H1 (cell line): Measurements from ENCODE around the gene PITX3. TPM values are rescaled to one million over a fixed set of nuclear protein-coding genes. Genes with fewer than 3 reads are reported as not detected.

ENCODE experiments used
- CTCF ChIA-PET: fragments of 300-600 bp; sonication (Branson Sonifier 250); formaldehyde crosslinking; loops from one replicate; lab custom pipeline; 2021; ENCODE audit not compliant: partially characterized antibody; lab: Charles Lee
- POLR2A ChIA-PET: fragments of 300-600 bp; sonication (Branson Sonifier 250); formaldehyde crosslinking; loops from one replicate; lab custom pipeline; 2021; ENCODE audit warnings: inconsistent platforms; ENCODE audit not compliant: partially characterized antibody; lab: Charles Lee
- DNase-seq, 2 experiments: peaks; one replicate each; pipeline versions ENCODE4 v3.0.0 to v3.0.0-alpha.2; 2010 to 2022; ENCODE audit warnings: low spot score in 2 of 2, low read depth in 1 of 2, mixed read lengths in 1 of 2
- FAIRE-seq: peaks from 2 replicates; lab custom pipeline; 2011; peaks lifted over from hg19 to GRCh38; lab: Jason Lieb, UNC
- H2AFZ ChIP-seq: 2 replicates; pipeline ENCODE4 v1.8.1; 2012; ENCODE audit warnings: low read length, inconsistent platforms
- H2AK5ac ChIP-seq: 2 replicates; pipeline ENCODE4 v1.6.1; 2013; ENCODE audit warnings: low read depth, low read length
- H2BK120ac ChIP-seq: replicated peaks from 2 replicates; pipeline ENCODE3; 2013; ENCODE audit warnings: low read depth, low read length, inconsistent platforms
- H2BK12ac ChIP-seq: 2 replicates; pipeline ENCODE4 v1.6.1; 2013; ENCODE audit warnings: low read depth, low read length
- H2BK15ac ChIP-seq: 2 replicates; pipeline ENCODE4 v1.6.1; 2013; ENCODE audit warnings: low read length
- H2BK20ac ChIP-seq: 2 replicates; pipeline ENCODE4 v1.6.1; 2013; ENCODE audit warnings: low read length
- H2BK5ac ChIP-seq: 2 replicates; pipeline ENCODE4 v1.6.1; 2013; ENCODE audit warnings: low read depth, low read length
- H3K14ac ChIP-seq: 2 replicates; pipeline ENCODE4 v1.6.1; 2013; ENCODE audit warnings: inconsistent platforms; ENCODE audit not compliant: insufficient read length
- H3K18ac ChIP-seq: 2 replicates; pipeline ENCODE4 v1.6.1; 2013; ENCODE audit warnings: low read length; ENCODE audit errors: extremely low read depth
- H3K23ac ChIP-seq: 2 replicates; pipeline ENCODE4 v1.6.1; 2013; ENCODE audit warnings: inconsistent platforms; ENCODE audit not compliant: insufficient read length
- H3K23me2 ChIP-seq: 2 replicates; pipeline ENCODE4 v1.6.1; 2013; ENCODE audit warnings: low read depth, low read length
- H3K27ac ChIP-seq: 2 replicates; pipeline ENCODE4 v1.6.1; 2011; ENCODE audit warnings: low read depth, low read length, inconsistent platforms
- H3K27me3 ChIP-seq, 4 experiments: replicated peaks in 1 of 4; 1 replicate in 1 of 4; 2 replicates in 3 of 4; pipeline versions ENCODE4 v1.6.1 to v1.8.1; 2011 to 2013; ENCODE audit warnings: low read length in 3 of 4, mild to moderate bottlenecking in 3 of 4, inconsistent platforms in 2 of 4, mixed read lengths in 2 of 4, moderate library complexity in 1 of 4; ENCODE audit not compliant: control insufficient read depth in 3 of 4, insufficient read depth in 3 of 4; ENCODE audit errors: extremely low read depth in 1 of 4
- H3K36me3 ChIP-seq, 4 experiments: 2 replicates each; pipeline versions ENCODE4 v1.6.1 to v1.8.1; 2011 to 2013; ENCODE audit warnings: mild to moderate bottlenecking in 4 of 4, low read length in 3 of 4, moderate library complexity in 2 of 4, control low read depth in 1 of 4, inconsistent platforms in 1 of 4; ENCODE audit not compliant: insufficient read depth in 4 of 4, control insufficient read depth in 2 of 4
- H3K4ac ChIP-seq: replicated peaks from 2 replicates; pipeline ENCODE3; 2013; ENCODE audit warnings: low read length, low read depth, mixed read lengths, inconsistent platforms; ENCODE audit not compliant: insufficient read length
- H3K4me1 ChIP-seq, 4 experiments: replicated peaks in 1 of 4; 1 replicate in 1 of 4; 2 replicates in 3 of 4; pipeline versions ENCODE4 v1.6.1 to v1.8.1; 2011 to 2013; ENCODE audit warnings: low read length in 3 of 4, inconsistent platforms in 2 of 4, mixed read lengths in 1 of 4; ENCODE audit not compliant: insufficient read depth in 4 of 4, control insufficient read depth in 3 of 4
- H3K4me2 ChIP-seq, 2 experiments: 2 replicates each; pipeline versions ENCODE4 v1.6.1 to v1.8.1; 2011 to 2013; ENCODE audit warnings: low read depth in 2 of 2, low read length in 2 of 2, control low read depth in 1 of 2, inconsistent platforms in 1 of 2, mild to moderate bottlenecking in 1 of 2; ENCODE audit not compliant: insufficient read depth in 1 of 2
- H3K4me3 ChIP-seq, 4 experiments: fragments of 200-600, 300-600 bp in 1 of 4; sonication (generic), shearing (Covaris generic), sonication (Bioruptor Twin) in 1 of 4; 2 replicates each; pipeline versions ENCODE4 v1.5.1 to v1.8.1; 2011 to 2016; ENCODE audit warnings: low read length in 4 of 4, low read depth in 3 of 4, control low read depth in 2 of 4, inconsistent platforms in 2 of 4, mild to moderate bottlenecking in 2 of 4, mixed read lengths in 1 of 4, moderate library complexity in 1 of 4; ENCODE audit not compliant: insufficient read depth in 2 of 4; ENCODE audit errors: extremely low read depth in 1 of 4
- H3K56ac ChIP-seq: replicated peaks from 2 replicates; pipeline ENCODE3; 2013; ENCODE audit warnings: low read depth, mild to moderate bottlenecking, mixed read lengths, low read length, inconsistent platforms; ENCODE audit not compliant: insufficient read length
- H3K79me1 ChIP-seq: 2 replicates; pipeline ENCODE4 v1.6.1; 2013; ENCODE audit warnings: low read depth, low read length, control low read depth
- H3K79me2 ChIP-seq, 2 experiments: 2 replicates each; pipeline versions ENCODE4 v1.6.1 to v1.8.1; 2012 to 2013; ENCODE audit warnings: low read length in 2 of 2, mild to moderate bottlenecking in 2 of 2, inconsistent platforms in 1 of 2; ENCODE audit not compliant: insufficient read depth in 2 of 2, control insufficient read depth in 1 of 2
- H3K9ac ChIP-seq, 4 experiments: replicated peaks in 1 of 4; 1 replicate in 1 of 4; 2 replicates in 3 of 4; pipeline versions ENCODE4 v1.6.1 to v1.8.1; 2011 to 2013; ENCODE audit warnings: low read depth in 3 of 4, low read length in 3 of 4, control low read depth in 2 of 4, mild to moderate bottlenecking in 2 of 4, moderate library complexity in 2 of 4, inconsistent platforms in 1 of 4; ENCODE audit errors: extremely low read depth in 1 of 4
- H3K9me3 ChIP-seq, 2 experiments: 2 replicates each; pipeline versions ENCODE4 v1.6.1 to v1.8.1; 2012 to 2013; ENCODE audit warnings: mild to moderate bottlenecking in 2 of 2, moderate library complexity in 2 of 2, control low read depth in 1 of 2, inconsistent platforms in 1 of 2, low read depth in 1 of 2, low read length in 1 of 2, mixed read lengths in 1 of 2; ENCODE audit not compliant: insufficient read depth in 2 of 2
- H4K20me1 ChIP-seq, 2 experiments: replicated peaks in 1 of 2; 2 replicates each; pipeline versions ENCODE3 to v1.8.1; 2011 to 2013; ENCODE audit warnings: inconsistent platforms in 2 of 2, low read length in 2 of 2, mild to moderate bottlenecking in 1 of 2; ENCODE audit not compliant: insufficient read depth in 2 of 2, control insufficient read depth in 1 of 2
- H4K5ac ChIP-seq: 2 replicates; pipeline ENCODE4 v1.6.1; 2013; ENCODE audit warnings: low read length, low read depth, mixed read lengths, inconsistent platforms; ENCODE audit not compliant: insufficient read length
- H4K8ac ChIP-seq: 2 replicates; pipeline ENCODE4 v1.8.0; 2013; ENCODE audit warnings: mild to moderate bottlenecking, moderate library complexity, low read length, inconsistent platforms; ENCODE audit not compliant: insufficient read depth; ENCODE audit errors: extremely low read depth
- H4K91ac ChIP-seq: replicated peaks from 2 replicates; pipeline ENCODE3; 2013; ENCODE audit warnings: low read length, mixed read lengths, inconsistent platforms; ENCODE audit not compliant: insufficient read length
- BACH1 ChIP-seq: IDR thresholded peaks from 2 replicates; pipeline ENCODE4 v1.6.1; 2012; ENCODE audit warnings: low read length, improper control_type of control experiment
- BCL11A ChIP-seq, 2 experiments: IDR thresholded peaks; one replicate each; pipeline ENCODE4 v1.6.1; 2011; ENCODE audit warnings: low read depth in 2 of 2, low read length in 2 of 2, mild to moderate bottlenecking in 2 of 2
- CHD2 ChIP-seq: IDR thresholded peaks from 2 replicates; pipeline ENCODE4 v1.6.1; 2012; ENCODE audit warnings: low read length, improper control_type of control experiment
- CTCF ChIP-seq, 3 experiments: IDR thresholded peaks; 1 replicate in 2 of 3; 2 replicates in 1 of 3; pipeline versions ENCODE4 v1.5.1 to v1.6.1; 2011; ENCODE audit warnings: low read length in 3 of 3, mild to moderate bottlenecking in 3 of 3, inconsistent platforms in 2 of 3, low read depth in 1 of 3, moderate library complexity in 1 of 3; ENCODE audit not compliant: insufficient read depth in 1 of 3; ENCODE audit errors: control extremely low read depth in 1 of 3
- EZH2 ChIP-seq: fragments of 200-600 bp; sonication (generic); IDR thresholded peaks from 2 replicates; pipeline ENCODE4 v1.7.1; 2012; ENCODE audit warnings: low read depth, mild to moderate bottlenecking, moderate library complexity, low read length, inconsistent platforms; ENCODE audit not compliant: severe bottlenecking
- POLR2AphosphoS5 ChIP-seq: IDR thresholded peaks from 2 replicates; pipeline ENCODE4 v1.6.1; 2011; ENCODE audit warnings: low read depth, low read length
- RFX5 ChIP-seq: IDR thresholded peaks from 2 replicates; pipeline ENCODE4 v1.6.1; 2011; ENCODE audit warnings: low read depth, low read length, improper control_type of control experiment, borderline replicate concordance
- SP2 ChIP-seq: IDR thresholded peaks from 2 replicates; pipeline ENCODE4 v1.6.1; 2012; ENCODE audit warnings: mild to moderate bottlenecking, low read length, inconsistent platforms
- SP4 ChIP-seq: IDR thresholded peaks from 2 replicates; pipeline ENCODE4 v1.6.1; 2012; ENCODE audit warnings: low read length, inconsistent platforms
- SUZ12 ChIP-seq: fragments of 200-600 bp; sonication (generic); IDR thresholded peaks from 2 replicates; pipeline ENCODE4 v1.6.1; 2012; ENCODE audit warnings: mild to moderate bottlenecking, inconsistent platforms, low read length, moderate library complexity, mixed read lengths
- TAF1 ChIP-seq: IDR thresholded peaks from 2 replicates; pipeline ENCODE4 v1.6.1; 2011; ENCODE audit warnings: mild to moderate bottlenecking, low read depth, low read length
- TBP ChIP-seq: IDR thresholded peaks from 2 replicates; pipeline ENCODE4 v1.6.1; 2011; ENCODE audit warnings: low read depth, low read length, improper control_type of control experiment
- WGBS, 2 experiments: shearing (Covaris generic) in 1 of 2; methylation state at CpG; one replicate each; pipeline versions ENCODE4 v1.1.6 to v1.1.7; 2013 to 2015; ENCODE audit warnings: low lambda C conversion rate in 2 of 2, mixed read lengths in 2 of 2, inconsistent platforms in 1 of 2, low coverage in 1 of 2, missing lambda C conversion rate in 1 of 2; ENCODE audit not compliant: insufficient replicate concordance in 2 of 2, insufficient coverage in 1 of 2, insufficient read length in 1 of 2; ENCODE audit errors: extremely low coverage in 1 of 2, missing lambda C conversion rate in 1 of 2; 5-methylcytosine and 5-hydroxymethylcytosine counted together
- polyA plus RNA-seq, 7 experiments: library from polyadenylated mRNA; depleted of rRNA in 3 of 7; stranded (reverse) in 5 of 7; unstranded in 2 of 7; fragments of >200 nt in 5 of 7; fragments of 200-250 nt in 2 of 7; gene quantifications; 1 replicate in 5 of 7; 2 replicates in 1 of 7; 4 replicates in 1 of 7; pipeline versions ENCODE4 v1.2.1 to v1.2.3, GENCODE V29; 2011 to 2013; ENCODE audit warnings: missing spikeins in 2 of 7, mixed read lengths in 2 of 7
- total RNA-seq: library from RNA; stranded (reverse); fragmentation: NEBNext Ultra II Directional; extraction: Animal tissue kit (Norgen Biotek cat#: 25700); gene quantifications from 2 replicates; pipeline ENCODE4 v1.2.1, GENCODE V29; 2021

The PITX3 gene
- total and polyA plus RNA-seq, 2 of the 8 experiments (the other 6 are each of a cell fraction or from before 2014, with no cell fraction given), result 0.18 to 0.41 TPM

GRCh38 chr10:102280397-102281101 is 39.2 kb upstream of the PITX3 start:
- no peak overlapping the region for H2BK120ac ChIP-seq
- no peak overlapping the region for H3K4me3 ChIP-seq
- H3K79me1 ChIP-seq, result no peaks in the 10 kb centered on the region
- FAIRE-seq (no peak), DNase-seq (no peak)
- H3K4ac ChIP-seq, result no peak overlapping the region
- H3K9ac ChIP-seq, result no peak overlapping the region
- no peak overlapping the region for H2BK5ac ChIP-seq
- H3K79me2 ChIP-seq, result no peaks in the 10 kb centered on the region
- no peak overlapping the region for H3K23ac ChIP-seq
- 69% methylated on average over 3 of the region's 3 CpGs; no CpG with 5 or more reads in 1 of the 2 experiments for WGBS, 2 experiments
- no peak overlapping the region for H3K4me2 ChIP-seq
- CTCF ChIA-PET, result interaction anchor here (0.7 to 1.2 kb wide), 3 partner anchors 10 to 71 kb away, joined by 3 to 5 read pairs (median 4); no protein-coding TSS in a partner anchor
- H4K20me1 ChIP-seq, result peaks cover 0 to 1% of the 10 kb centered on the region in 2 experiments
- no peak overlapping the region for H3K56ac ChIP-seq
- no peak overlapping the region for H2BK20ac ChIP-seq
- H4K8ac ChIP-seq, result no peak overlapping the region
- H3K27ac ChIP-seq, result no peak overlapping the region
- H3K27me3 ChIP-seq, result no peaks in the 10 kb centered on the region
- H2BK15ac ChIP-seq, result no peak overlapping the region
- H2BK12ac ChIP-seq, result no peak overlapping the region
- no peak overlapping the region for H2AK5ac ChIP-seq
- no peak overlapping the region for H3K14ac ChIP-seq
- H4K91ac ChIP-seq, result no peak overlapping the region
- no peaks in the 10 kb centered on the region for H3K9me3 ChIP-seq
- H4K5ac ChIP-seq, result no peak overlapping the region
- POLR2A ChIA-PET, result no interaction called here
- H3K23me2 ChIP-seq, result no peaks in the 10 kb centered on the region
- no peaks in the 10 kb centered on the region for H3K36me3 ChIP-seq
- H3K4me1 ChIP-seq, result no peaks in the 10 kb centered on the region
- H2AFZ ChIP-seq, result no peak overlapping the region
- no peak overlapping the region for H3K18ac ChIP-seq
- TF ChIP-seq SUZ12 (no peak), SP4 (no peak), EZH2 (no peak), POLR2AphosphoS5 (no peak), RFX5 (no peak), SP2 (no peak), TBP (no peak), CHD2 (no peak), BACH1 (no peak), TAF1 (no peak), BCL11A (IDR thresholded peaks at IDR 0.05; ENCODE audit: low read depth in 2 of 2, low read length in 2 of 2) (no peak), CTCF (IDR thresholded peaks at IDR 0.05; ENCODE audit: control extremely low read depth in 1 of 3, insufficient read depth in 1 of 3, low read depth in 1 of 3, low read length in 3 of 3) (no peak)
